Measurements from ENCODE around the gene OR4D1.
A peak's percentile ranks its signal among the peaks of the same experiment; 100 is the strongest.

OR4D1 gene

DNA sequence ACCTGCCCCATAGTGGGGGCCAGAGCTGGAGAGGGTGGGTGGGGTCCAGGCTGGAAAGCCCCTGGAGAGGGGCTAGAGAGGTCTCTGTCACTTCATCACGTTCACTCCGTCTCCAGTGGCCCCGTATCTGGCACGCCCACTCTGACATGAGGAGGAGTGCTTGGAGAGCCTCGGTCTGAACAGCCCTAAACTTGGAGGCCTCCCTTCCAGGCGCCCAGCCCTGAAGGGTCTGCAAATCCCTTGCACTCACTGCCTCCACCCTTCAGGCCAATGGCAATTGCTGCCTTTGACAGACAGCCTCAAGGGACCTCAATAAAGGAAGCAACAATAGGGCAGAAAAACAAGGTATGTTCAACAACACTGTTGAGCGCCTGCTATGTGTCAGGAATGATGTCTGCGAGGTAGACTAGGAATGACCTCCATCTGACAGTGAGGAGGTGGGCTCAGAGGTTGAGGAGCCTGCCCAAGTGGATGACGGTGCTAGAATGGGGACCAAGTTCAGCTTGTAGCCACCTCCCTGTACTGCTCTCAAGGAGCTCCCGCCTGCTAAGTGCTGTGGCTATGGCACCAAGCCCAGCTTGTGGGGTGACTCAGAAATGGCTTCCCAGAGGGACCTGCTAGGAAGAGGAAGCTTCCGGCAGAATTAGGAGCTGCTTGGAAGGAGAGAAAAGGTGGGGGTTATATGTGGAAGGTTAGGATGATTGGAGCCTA, 41.4 kb downstream of the OR4D1 start:
- Histone ChIP-seq H3K9me3 (ENCODE audit: control extremely low read depth in 1 of 5, control insufficient read depth in 4 of 5, insufficient read depth in 2 of 5, low read depth in 1 of 5, low read length in 4 of 5) (no peaks in the 10 kb centered on the region), H3K4me3 (ENCODE audit: control insufficient read depth in 1 of 7, extremely low read depth in 1 of 7, insufficient read depth in 4 of 7, low read depth in 2 of 7, low read length in 6 of 7) (no peak overlapping the region), H3K27me3 (replicated peaks in 2 of 5; ENCODE audit: control insufficient read depth in 4 of 5, insufficient read depth in 5 of 5, low read length in 4 of 5) (peaks cover 0 to 4% (median 0%) of the 10 kb centered on the region in 5 experiments), H3K27ac (ENCODE audit: insufficient read depth in 1 of 2, low read depth in 1 of 2, low read length in 2 of 2, poor library complexity in 1 of 2, severe bottlenecking in 2 of 2) (no peak overlapping the region), H3K36me3 (ENCODE audit: control insufficient read depth in 4 of 4, insufficient read depth in 4 of 4, low read length in 3 of 4) (no peaks in the 10 kb centered on the region), H3K4me1 (ENCODE audit: control extremely low read depth in 1 of 4, control insufficient read depth in 4 of 4, insufficient read depth in 4 of 4, low read length in 3 of 4) (peaks cover 0 to 25% (median 13%) of the 10 kb centered on the region in 4 experiments)
- ChIA-PET POLR2A (no interaction called here), CTCF (interaction anchor here (0.9 to 1.7 kb wide), 4 partner anchors 11 to 60 kb away, joined by 3 to 8 read pairs (median 6); partner anchors contain the start of gene MKS1)
- WGBS (ENCODE audit: insufficient coverage): 59% methylated on average over 11 of the region's 11 CpGs
- peak; percentile 54 to 77 (median 73) for DNase-seq

DNA sequence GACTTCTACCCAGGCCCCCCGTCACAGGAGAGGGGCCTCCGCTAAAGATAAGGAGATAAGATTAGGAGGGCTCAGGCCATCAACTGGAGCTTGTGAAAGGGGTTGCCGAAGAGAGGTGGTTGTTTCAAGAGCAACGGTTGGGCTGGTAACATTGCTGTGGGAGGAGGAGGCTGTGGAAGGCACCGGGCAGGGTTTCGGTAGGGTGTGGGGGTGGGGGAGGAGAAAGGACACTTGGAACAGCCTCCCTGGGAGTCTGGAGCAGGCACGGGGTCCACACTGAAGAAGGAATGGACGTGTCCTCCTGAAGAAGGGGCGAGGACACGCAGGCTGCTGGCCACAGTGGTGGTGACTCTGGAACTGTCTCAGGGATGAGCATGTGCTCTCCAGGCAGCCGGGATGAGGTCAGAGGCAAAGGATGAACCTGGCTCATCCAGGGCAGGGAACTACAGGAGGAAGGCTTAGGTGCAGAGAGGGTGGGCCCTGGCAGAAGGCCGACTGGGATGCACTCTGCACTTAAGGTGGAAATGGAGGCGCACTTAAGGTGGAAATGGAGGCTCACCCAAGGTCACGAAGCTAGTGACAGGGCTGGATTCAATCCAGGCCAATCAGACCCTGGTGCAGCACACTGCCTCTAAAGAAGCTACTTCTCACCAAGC, 43.2 kb downstream of the OR4D1 start:
- DNase-seq: no peak
- 80% methylated on average over 14 of the region's 14 CpGs for WGBS (ENCODE audit: insufficient coverage)
- peaks cover 0 to 12% (median 7%) of the 10 kb centered on the region in 4 experiments for H3K4me1 ChIP-seq (ENCODE audit: control extremely low read depth in 1 of 4, control insufficient read depth in 4 of 4, insufficient read depth in 4 of 4, low read length in 3 of 4)
- peaks cover 0 to 9% (median 0%) of the 10 kb centered on the region in 5 experiments for H3K27me3 ChIP-seq (replicated peaks in 2 of 5; ENCODE audit: control insufficient read depth in 4 of 5, insufficient read depth in 5 of 5, low read length in 4 of 5)
- H3K36me3 ChIP-seq (ENCODE audit: control insufficient read depth in 4 of 4, insufficient read depth in 4 of 4, low read length in 3 of 4): no peaks in the 10 kb centered on the region
- no peak overlapping the region for H3K27ac ChIP-seq (ENCODE audit: insufficient read depth in 1 of 2, low read depth in 1 of 2, low read length in 2 of 2, poor library complexity in 1 of 2, severe bottlenecking in 2 of 2)
- POLR2A ChIA-PET: no interaction called here
- no peaks in the 10 kb centered on the region for H3K9me3 ChIP-seq (ENCODE audit: control extremely low read depth in 1 of 5, control insufficient read depth in 4 of 5, insufficient read depth in 2 of 5, low read depth in 1 of 5, low read length in 4 of 5)
- CTCF ChIA-PET: interaction anchor here (0.6 to 1.7 kb wide), 4 partner anchors 9 to 61 kb away, joined by 3 to 8 read pairs (median 4); no protein-coding TSS in a partner anchor
- no peak overlapping the region for H3K4me3 ChIP-seq (ENCODE audit: control insufficient read depth in 1 of 7, extremely low read depth in 1 of 7, insufficient read depth in 4 of 7, low read depth in 2 of 7, low read length in 6 of 7)

DNA sequence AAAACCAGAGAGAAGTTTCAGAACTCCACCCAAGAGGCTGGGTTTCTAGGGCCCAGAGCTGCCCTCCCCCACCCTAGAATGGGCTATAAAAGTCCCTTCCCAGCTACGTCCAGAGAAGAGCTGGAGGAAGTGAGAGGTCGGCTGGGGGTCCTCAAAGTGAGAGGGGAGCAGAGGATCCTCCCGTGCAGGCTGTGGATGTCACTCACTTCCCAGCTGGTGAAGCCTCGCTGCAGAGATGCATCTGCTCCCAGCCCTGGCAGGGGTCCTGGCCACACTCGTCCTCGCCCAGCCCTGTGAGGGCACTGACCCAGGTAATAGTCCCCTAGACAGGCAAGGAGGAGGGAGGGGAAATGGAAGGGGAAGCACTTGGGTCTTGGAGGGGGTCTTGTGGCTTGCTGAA, 44.4 kb downstream of the OR4D1 start, which contains the start of gene EPX:
Gene EPX, plus strand, starts transcription at position 115 of the 400 bp plus-strand sequence. Its CDS starts 121 bp downstream, at position 236.
- Histone ChIP-seq H3K4me1 (ENCODE audit: control extremely low read depth in 1 of 4, control insufficient read depth in 4 of 4, insufficient read depth in 4 of 4, low read length in 3 of 4) (peaks cover 0 to 14% (median 5%) of the 10 kb centered on the region in 4 experiments), H3K27me3 (replicated peaks in 2 of 5; ENCODE audit: control insufficient read depth in 4 of 5, insufficient read depth in 5 of 5, low read length in 4 of 5) (peaks cover 0 to 12% (median 2%) of the 10 kb centered on the region in 5 experiments), H3K36me3 (ENCODE audit: control insufficient read depth in 4 of 4, insufficient read depth in 4 of 4, low read length in 3 of 4) (no peaks in the 10 kb centered on the region), H3K27ac (ENCODE audit: insufficient read depth in 1 of 2, low read depth in 1 of 2, low read length in 2 of 2, poor library complexity in 1 of 2, severe bottlenecking in 2 of 2) (no peak within 1 kb of the TSS), H3K4me3 (ENCODE audit: control insufficient read depth in 1 of 7, extremely low read depth in 1 of 7, insufficient read depth in 4 of 7, low read depth in 2 of 7, low read length in 6 of 7) (no peak within 1 kb of the TSS), H3K9me3 (ENCODE audit: control extremely low read depth in 1 of 5, control insufficient read depth in 4 of 5, insufficient read depth in 2 of 5, low read depth in 1 of 5, low read length in 4 of 5) (no peaks in the 10 kb centered on the region)
- POLR2A ChIA-PET: no interaction called here
- WGBS (ENCODE audit: insufficient coverage): 63% methylated on average over 3 of the region's 6 CpGs
- CTCF ChIA-PET: interaction anchor here (1.0 to 1.7 kb wide), 3 partner anchors 8 to 20 kb away, joined by 3 to 4 read pairs (median 3); no protein-coding TSS in a partner anchor
- no peak for DNase-seq

DNA sequence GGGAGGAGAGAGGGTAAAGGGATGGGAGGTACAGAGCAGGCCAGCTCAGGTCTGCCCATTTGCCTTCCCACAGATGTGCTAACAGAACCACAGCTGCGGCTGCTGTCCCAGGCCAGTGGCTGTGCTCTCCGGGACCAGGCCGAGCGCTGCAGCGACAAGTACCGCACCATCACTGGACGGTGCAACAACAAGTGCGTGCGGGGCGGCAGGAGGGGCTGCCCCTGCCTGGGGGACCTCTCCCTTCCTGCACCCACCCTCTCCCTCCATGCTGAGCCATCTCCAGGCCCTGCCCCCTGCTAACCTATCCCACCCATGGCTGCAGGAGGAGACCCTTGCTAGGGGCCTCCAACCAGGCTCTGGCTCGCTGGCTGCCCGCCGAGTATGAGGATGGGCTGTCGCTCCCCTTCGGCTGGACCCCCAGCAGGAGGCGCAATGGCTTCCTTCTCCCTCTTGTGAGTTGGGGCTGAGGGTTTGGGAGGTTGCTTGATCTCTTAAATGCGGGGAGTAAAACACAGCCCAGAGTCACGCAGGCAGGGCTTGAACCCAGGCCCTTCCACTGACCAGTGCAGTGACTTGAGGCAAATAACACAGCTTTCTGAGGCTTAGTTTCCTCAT, 45.6 kb downstream of the OR4D1 start:
- Histone ChIP-seq H3K4me3 (ENCODE audit: control insufficient read depth in 1 of 7, extremely low read depth in 1 of 7, insufficient read depth in 4 of 7, low read depth in 2 of 7, low read length in 6 of 7) (no peak overlapping the region), H3K4me1 (ENCODE audit: control extremely low read depth in 1 of 4, control insufficient read depth in 4 of 4, insufficient read depth in 4 of 4, low read length in 3 of 4) (peaks cover 0 to 14% (median 5%) of the 10 kb centered on the region in 4 experiments), H3K27me3 (replicated peaks in 2 of 5; ENCODE audit: control insufficient read depth in 4 of 5, insufficient read depth in 5 of 5, low read length in 4 of 5) (peaks cover 0 to 14% (median 8%) of the 10 kb centered on the region in 5 experiments), H3K36me3 (ENCODE audit: control insufficient read depth in 4 of 4, insufficient read depth in 4 of 4, low read length in 3 of 4) (no peaks in the 10 kb centered on the region), H3K27ac (ENCODE audit: insufficient read depth in 1 of 2, low read depth in 1 of 2, low read length in 2 of 2, poor library complexity in 1 of 2, severe bottlenecking in 2 of 2) (no peak overlapping the region), H3K9me3 (ENCODE audit: control extremely low read depth in 1 of 5, control insufficient read depth in 4 of 5, insufficient read depth in 2 of 5, low read depth in 1 of 5, low read length in 4 of 5) (no peaks in the 10 kb centered on the region)
- no peak for DNase-seq
- ChIA-PET POLR2A (no interaction called here), CTCF (no interaction called here)
- WGBS (ENCODE audit: insufficient coverage): over 99% methylated on average over 17 of the region's 18 CpGs

DNA sequence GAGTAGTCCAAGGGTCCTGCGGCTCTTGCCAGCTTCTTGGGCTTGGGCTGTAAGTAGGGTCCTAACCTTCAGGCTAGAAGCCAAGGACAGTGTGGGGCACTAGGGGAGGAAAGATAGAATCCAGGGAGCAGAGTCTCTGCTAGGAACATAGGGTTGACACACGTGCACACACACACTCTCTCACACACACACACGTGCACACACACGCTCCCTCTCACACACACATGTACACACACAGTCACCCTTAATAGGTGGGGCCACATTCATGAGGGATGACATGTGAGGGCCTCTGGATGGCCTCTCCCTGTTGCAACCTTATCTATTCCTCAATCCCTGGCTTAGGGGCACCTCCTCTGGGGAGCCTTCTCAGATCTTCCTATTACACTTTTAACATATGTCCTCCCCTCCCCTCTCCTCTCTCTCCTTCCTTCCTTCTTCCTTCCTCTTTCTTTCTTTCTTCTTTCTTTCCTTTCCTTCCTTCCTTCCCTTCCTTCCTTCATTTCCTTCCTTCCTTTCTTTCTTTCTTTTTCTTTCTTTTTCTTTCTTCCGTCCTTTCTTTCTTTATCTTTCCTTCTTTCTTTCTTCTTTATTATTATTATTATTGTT, 47.4 kb downstream of the OR4D1 start:
- ChIA-PET POLR2A (no interaction called here), CTCF (no interaction called here)
- H3K4me3 ChIP-seq (ENCODE audit: control insufficient read depth in 1 of 7, extremely low read depth in 1 of 7, insufficient read depth in 4 of 7, low read depth in 2 of 7, low read length in 6 of 7): no peak overlapping the region
- H3K36me3 ChIP-seq (ENCODE audit: control insufficient read depth in 4 of 4, insufficient read depth in 4 of 4, low read length in 3 of 4): no peaks in the 10 kb centered on the region
- H3K9me3 ChIP-seq (ENCODE audit: control extremely low read depth in 1 of 5, control insufficient read depth in 4 of 5, insufficient read depth in 2 of 5, low read depth in 1 of 5, low read length in 4 of 5): no peaks in the 10 kb centered on the region
- H3K27ac ChIP-seq (ENCODE audit: insufficient read depth in 1 of 2, low read depth in 1 of 2, low read length in 2 of 2, poor library complexity in 1 of 2, severe bottlenecking in 2 of 2): no peak overlapping the region
- no peak for DNase-seq
- no CpG with 5 or more reads among the region's 5 CpGs for WGBS (ENCODE audit: insufficient coverage)
- H3K4me1 ChIP-seq (ENCODE audit: control extremely low read depth in 1 of 4, control insufficient read depth in 4 of 4, insufficient read depth in 4 of 4, low read length in 3 of 4): peaks cover 0 to 3% (median 1%) of the 10 kb centered on the region in 4 experiments
- peaks cover 0 to 20% (median 10%) of the 10 kb centered on the region in 5 experiments for H3K27me3 ChIP-seq (replicated peaks in 2 of 5; ENCODE audit: control insufficient read depth in 4 of 5, insufficient read depth in 5 of 5, low read length in 4 of 5)

DNA sequence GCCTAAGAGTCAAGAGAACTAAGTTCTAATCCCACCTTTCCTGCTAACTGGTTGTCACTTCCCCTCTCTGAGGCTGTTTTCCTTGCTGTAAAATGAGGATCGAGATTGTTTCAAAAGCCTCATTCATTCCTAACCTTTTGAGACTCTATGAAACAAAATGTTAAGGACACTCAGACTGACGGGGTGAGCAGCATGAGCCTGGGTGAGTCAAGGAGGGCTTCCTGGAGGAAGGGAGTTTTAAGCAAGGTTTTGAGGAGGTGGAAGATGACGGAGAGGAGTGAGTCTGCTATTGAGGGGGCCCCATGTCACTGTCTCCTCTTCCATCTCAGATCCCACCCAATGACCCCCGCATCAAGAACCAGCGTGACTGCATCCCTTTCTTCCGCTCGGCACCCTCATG, 48.4 kb downstream of the OR4D1 start:
- WGBS (ENCODE audit: insufficient coverage): 80% methylated on average over 3 of the region's 7 CpGs
- Histone ChIP-seq H3K4me3 (ENCODE audit: control insufficient read depth in 1 of 7, extremely low read depth in 1 of 7, insufficient read depth in 4 of 7, low read depth in 2 of 7, low read length in 6 of 7) (no peak overlapping the region), H3K27me3 (replicated peaks in 2 of 5; ENCODE audit: control insufficient read depth in 4 of 5, insufficient read depth in 5 of 5, low read length in 4 of 5) (peaks cover 0 to 20% (median 9%) of the 10 kb centered on the region in 5 experiments), H3K27ac (ENCODE audit: insufficient read depth in 1 of 2, low read depth in 1 of 2, low read length in 2 of 2, poor library complexity in 1 of 2, severe bottlenecking in 2 of 2) (no peak overlapping the region), H3K36me3 (ENCODE audit: control insufficient read depth in 4 of 4, insufficient read depth in 4 of 4, low read length in 3 of 4) (no peaks in the 10 kb centered on the region), H3K4me1 (ENCODE audit: control extremely low read depth in 1 of 4, control insufficient read depth in 4 of 4, insufficient read depth in 4 of 4, low read length in 3 of 4) (peaks cover 0 to 3% (median 1%) of the 10 kb centered on the region in 4 experiments), H3K9me3 (ENCODE audit: control extremely low read depth in 1 of 5, control insufficient read depth in 4 of 5, insufficient read depth in 2 of 5, low read depth in 1 of 5, low read length in 4 of 5) (no peaks in the 10 kb centered on the region)
- POLR2A ChIA-PET: no interaction called here
- DNase-seq: no peak
- CTCF ChIA-PET: interaction anchor here (0.8 kb wide), 1 partner anchor 53 kb away, joined by 3 read pairs; no protein-coding TSS in a partner anchor
